Astrocyte (in vitro differentiated cells and primary cell): ENCODE results near the gene SPTBN1. TPM values are rescaled to one million over a fixed set of nuclear protein-coding genes. Genes with fewer than 3 reads are reported as not detected.

Experiments used
- DNase-seq: peaks from one replicate; pipeline ENCODE4 v3.0.0-alpha.2; 2010; ENCODE audit warnings: low read depth
- FAIRE-seq: peaks from 2 replicates; lab custom pipeline; 2011; peaks lifted over from hg19 to GRCh38; lab: Jason Lieb, UNC
- H2AFZ ChIP-seq: 2 replicates; pipeline ENCODE4 v1.6.0; 2012; ENCODE audit warnings: low read depth, low read length, inconsistent platforms
- H3K27ac ChIP-seq: 2 replicates; pipeline ENCODE4 v1.5.1; 2011; ENCODE audit warnings: low read depth, low read length, inconsistent platforms
- H3K27me3 ChIP-seq: 2 replicates; pipeline ENCODE4 v1.6.0; 2011; ENCODE audit warnings: low read length, inconsistent platforms; ENCODE audit not compliant: insufficient read depth
- H3K36me3 ChIP-seq: 2 replicates; pipeline ENCODE4 v1.5.1; 2011; ENCODE audit warnings: low read length, inconsistent platforms; ENCODE audit not compliant: insufficient read depth
- H3K4me1 ChIP-seq: 2 replicates; pipeline ENCODE4 v1.5.1; 2011; ENCODE audit warnings: low read length, inconsistent platforms; ENCODE audit not compliant: insufficient read depth
- H3K4me2 ChIP-seq: 2 replicates; pipeline ENCODE4 v1.6.0; 2012; ENCODE audit warnings: low read length, inconsistent platforms
- H3K4me3 ChIP-seq: 2 replicates; pipeline ENCODE4 v1.5.1; 2011; ENCODE audit warnings: low read depth, mild to moderate bottlenecking, low read length, inconsistent platforms; ENCODE audit not compliant: insufficient read depth
- H3K79me2 ChIP-seq: 2 replicates; pipeline ENCODE4 v1.6.0; 2012; ENCODE audit warnings: mild to moderate bottlenecking, low read length, inconsistent platforms; ENCODE audit not compliant: insufficient read depth
- H3K9ac ChIP-seq: 2 replicates; pipeline ENCODE4 v1.6.0; 2012; ENCODE audit warnings: mild to moderate bottlenecking, low read length, inconsistent platforms
- H3K9me3 ChIP-seq: 2 replicates; pipeline ENCODE4 v1.5.1; 2012; ENCODE audit warnings: low read depth, mild to moderate bottlenecking, low read length, inconsistent platforms; ENCODE audit not compliant: insufficient read depth
- H4K20me1 ChIP-seq: 2 replicates; pipeline ENCODE4 v1.6.0; 2012; ENCODE audit warnings: low read length, inconsistent platforms; ENCODE audit not compliant: insufficient read depth
- H3K27ac Mint-ChIP-seq: one replicate; pipeline ENCODE4 v1.8.0; 2021; ENCODE audit warnings: mild to moderate bottlenecking, mixed read lengths; ENCODE audit not compliant: unreplicated experiment
- H3K27me3 Mint-ChIP-seq: one replicate; pipeline ENCODE4 v1.8.0; 2021; ENCODE audit warnings: low read depth, mixed read lengths; ENCODE audit not compliant: unreplicated experiment
- H3K36me3 Mint-ChIP-seq: one replicate; pipeline ENCODE4 v1.8.0; 2021; ENCODE audit warnings: low read depth, mixed read lengths; ENCODE audit not compliant: unreplicated experiment
- H3K4me1 Mint-ChIP-seq: one replicate; pipeline ENCODE4 v1.8.0; 2021; ENCODE audit warnings: low read depth, mixed read lengths; ENCODE audit not compliant: unreplicated experiment
- H3K4me3 Mint-ChIP-seq: one replicate; pipeline ENCODE4 v1.8.0; 2021; ENCODE audit warnings: mild to moderate bottlenecking, moderate library complexity, mixed read lengths; ENCODE audit not compliant: unreplicated experiment
- H3K9me3 Mint-ChIP-seq: one replicate; pipeline ENCODE4 v1.8.0; 2021; ENCODE audit warnings: mild to moderate bottlenecking, mixed read lengths; ENCODE audit not compliant: unreplicated experiment
- CTCF ChIP-seq: IDR thresholded peaks from 2 replicates; pipeline ENCODE4 v1.5.1; 2011; ENCODE audit warnings: low read depth, mild to moderate bottlenecking, inconsistent platforms, low read length, moderate library complexity; ENCODE audit not compliant: insufficient read depth
- EZH2 ChIP-seq: IDR thresholded peaks from 2 replicates; pipeline ENCODE4 v1.6.1; 2012; ENCODE audit warnings: mild to moderate bottlenecking, low read length, inconsistent platforms; ENCODE audit not compliant: insufficient read depth
- total RNA-seq: library from RNA; stranded (reverse); gene quantifications from 2 replicates; pipeline ENCODE4 v1.2.1, GENCODE V29; 2021

Gene SPTBN1
- total RNA-seq, 1 donor from 2014 or later = 311 TPM

- no peaks in the 10 kb centered on the region for H3K27me3 ChIP-seq
- H3K36me3 ChIP-seq = no peaks in the 10 kb centered on the region
- H3K4me1 ChIP-seq = peaks cover 14% of the 10 kb centered on the region
- Mint-ChIP-seq H3K9me3 (no peaks in the 10 kb centered on the region), H3K27me3 (no peaks in the 10 kb centered on the region), H3K4me1 (peaks cover 57% of the 10 kb centered on the region), H3K36me3 (no peaks in the 10 kb centered on the region), H3K27ac (no peak overlapping the region), H3K4me3 (no peak overlapping the region)
- FAIRE-seq = no peak
- H3K27ac ChIP-seq = no peak overlapping the region
- H3K9me3 ChIP-seq = no peaks in the 10 kb centered on the region
- H3K79me2 ChIP-seq = peaks cover 90% of the 10 kb centered on the region
- no peak for TF ChIP-seq EZH2
- no peak for TF ChIP-seq CTCF
- no peak overlapping the region for H3K4me2 ChIP-seq
- H4K20me1 ChIP-seq = peaks cover 74% of the 10 kb centered on the region
- H3K9ac ChIP-seq = no peak overlapping the region
- no peak overlapping the region for H2AFZ ChIP-seq
- H3K4me3 ChIP-seq = no peak overlapping the region
- no peak for DNase-seq
These were observed 19.8 kb downstream of the SPTBN1 start for GRCh38 chr2:54475919-54476318.

GRCh38 chr2:54476852-54477251, 20.7 kb downstream of the SPTBN1 start:
- no peaks in the 10 kb centered on the region for H3K9me3 Mint-ChIP-seq
- no peak for TF ChIP-seq CTCF
- TF ChIP-seq EZH2 = no peak
- H3K4me1 Mint-ChIP-seq = peaks cover 54% of the 10 kb centered on the region
- Histone ChIP-seq H3K27me3 (no peaks in the 10 kb centered on the region), H3K4me1 (peaks cover 5% of the 10 kb centered on the region), H2AFZ (no peak overlapping the region), H3K27ac (no peak overlapping the region), H3K9ac (no peak overlapping the region), H4K20me1 (peaks cover 74% of the 10 kb centered on the region), H3K9me3 (no peaks in the 10 kb centered on the region), H3K79me2 (peaks cover 92% of the 10 kb centered on the region), H3K4me2 (no peak overlapping the region), H3K36me3 (no peaks in the 10 kb centered on the region), H3K4me3 (no peak overlapping the region)
- no peaks in the 10 kb centered on the region for H3K27me3 Mint-ChIP-seq
- no peak overlapping the region for H3K27ac Mint-ChIP-seq
- FAIRE-seq = no peak
- peaks cover 2% of the 10 kb centered on the region for H3K36me3 Mint-ChIP-seq
- peak; percentile 24 for DNase-seq
- no peak overlapping the region for H3K4me3 Mint-ChIP-seq

- Histone ChIP-seq H3K79me2 (peaks cover 94% of the 10 kb centered on the region), H3K4me3 (no peak overlapping the region), H3K4me1 (peaks cover 7% of the 10 kb centered on the region), H3K4me2 (no peak overlapping the region), H3K36me3 (no peaks in the 10 kb centered on the region), H3K27ac (no peak overlapping the region), H2AFZ (no peak overlapping the region), H4K20me1 (peaks cover 78% of the 10 kb centered on the region), H3K27me3 (no peaks in the 10 kb centered on the region), H3K9ac (no peak overlapping the region), H3K9me3 (no peaks in the 10 kb centered on the region)
- TF ChIP-seq CTCF (no peak), EZH2 (no peak)
- Mint-ChIP-seq H3K9me3 (no peaks in the 10 kb centered on the region), H3K4me1 (peaks cover 55% of the 10 kb centered on the region), H3K4me3 (no peak overlapping the region), H3K36me3 (peaks cover 2% of the 10 kb centered on the region), H3K27me3 (no peaks in the 10 kb centered on the region), H3K27ac (no peak overlapping the region)
- FAIRE-seq = no peak
- DNase-seq = no peak
These were observed 21.8 kb downstream of the SPTBN1 start for GRCh38 chr2:54477896-54478295.
